Natural killer cell (primary cell): ENCODE results near the gene KIF5C. TPM values are rescaled to one million over a fixed set of nuclear protein-coding genes. Genes with fewer than 3 reads are reported as not detected.

Source experiments
- ATAC-seq, 3 donors: fragments of 150-1000 bp in 2 of 3; fragments of 200-7000 bp in 1 of 3; cut with Tn5 transposase; 1 replicate in 1 of 3; 2 replicates in 2 of 3; pipeline ENCODE4 v1.10.0; 2021; ENCODE audit warnings: mild to moderate bottlenecking in 2 of 3, moderate library complexity in 2 of 3
- DNase-seq, 2 donors: peaks; one replicate each; pipeline versions ENCODE4 v3.0.0 to v3.0.0-alpha.2; 2013 to 2021; ENCODE audit warnings: mixed read lengths in 1 of 2
- H3K27ac ChIP-seq: one replicate; pipeline ENCODE4 v1.5.1; 2013; ENCODE audit warnings: mild to moderate bottlenecking, low read length
- H3K27me3 ChIP-seq: one replicate; pipeline ENCODE4 v1.6.1; 2013; ENCODE audit warnings: low read length; ENCODE audit not compliant: control insufficient read depth, insufficient read depth
- H3K36me3 ChIP-seq: one replicate; pipeline ENCODE4 v1.6.1; 2013; ENCODE audit warnings: low read length; ENCODE audit not compliant: control insufficient read depth, insufficient read depth
- H3K4me1 ChIP-seq: one replicate; pipeline ENCODE4 v1.6.1; 2013; ENCODE audit warnings: low read length; ENCODE audit not compliant: control insufficient read depth, insufficient read depth
- H3K4me3 ChIP-seq: one replicate; pipeline ENCODE4 v1.5.1; 2013; ENCODE audit warnings: low read length
- H3K9me3 ChIP-seq: one replicate; pipeline ENCODE4 v1.6.1; 2013; ENCODE audit warnings: low read length; ENCODE audit not compliant: control insufficient read depth, insufficient read depth
- H3K27ac Mint-ChIP-seq, 2 donors: one replicate each; pipeline ENCODE4 v1.8.0; 2022; ENCODE audit warnings: mild to moderate bottlenecking in 2 of 2, mixed read lengths in 2 of 2, moderate library complexity in 1 of 2
- H3K27me3 Mint-ChIP-seq, 2 donors: one replicate each; pipeline ENCODE4 v1.8.0; 2022; ENCODE audit warnings: low read depth in 2 of 2, mixed read lengths in 2 of 2
- H3K36me3 Mint-ChIP-seq: one replicate; pipeline ENCODE4 v1.8.0; 2022; ENCODE audit warnings: mixed read lengths
- H3K4me1 Mint-ChIP-seq, 2 donors: one replicate each; pipeline ENCODE4 v1.8.0; 2022; ENCODE audit warnings: mixed read lengths in 2 of 2
- H3K4me3 Mint-ChIP-seq: one replicate; pipeline ENCODE4 v1.8.0; 2022; ENCODE audit warnings: mild to moderate bottlenecking, moderate library complexity, mixed read lengths
- H3K9me3 Mint-ChIP-seq, 2 donors: one replicate each; pipeline ENCODE4 v1.8.0; 2022; ENCODE audit warnings: mixed read lengths in 2 of 2
- WGBS: methylation state at CpG from one replicate; pipeline ENCODE4 v1.1.7; 2013; ENCODE audit warnings: missing lambda C conversion rate; ENCODE audit not compliant: insufficient coverage; 5-methylcytosine and 5-hydroxymethylcytosine counted together
- intact Hi-C: fragments of 100-400 bp; cut with micrococcal nuclease; formaldehyde crosslinking; loops from one replicate; pipeline ENCODE4 v1.14.2; 2022
- total RNA-seq, 4 donors: library from RNA; stranded (reverse); fragments of 120-200 nt in 1 of 4; gene quantifications; one replicate each; pipeline versions ENCODE4 v1.2.3 to v1.2.4, GENCODE V29; 2013 to 2022
- TF ChIP-seq, protein P1 (sequence below): fragments of 200-600 bp; IDR thresholded peaks from one replicate; pipeline ENCODE4 v1.8.0; 2022; ENCODE audit warnings: antibody characterized with exemption

Gene KIF5C
- total RNA-seq, 3 donors from 2014 or later (not counting 1 experiment from before 2014, with no cell fraction given) = 0.42 to 2.7 (median 1.8) TPM

GRCh38 chr2:149059822-149060221, 184.8 kb downstream of the KIF5C start:
- H3K4me3 Mint-ChIP-seq = no peak overlapping the region
- intact Hi-C loops = no loop called here
- H3K4me1 Mint-ChIP-seq = no peaks in the 10 kb centered on the region
- WGBS = 72% methylated on average over 1 of the region's 1 CpG
- DNase-seq (no peak), ATAC-seq (no peak)
- no peak overlapping the region for H3K4me3 ChIP-seq
- no peaks in the 10 kb centered on the region for H3K4me1 ChIP-seq
- no peak overlapping the region for H3K27ac ChIP-seq
- H3K9me3 Mint-ChIP-seq = no peaks in the 10 kb centered on the region
- H3K36me3 ChIP-seq = no peaks in the 10 kb centered on the region
- H3K9me3 ChIP-seq = no peaks in the 10 kb centered on the region
- peaks cover 3 to 8% of the 10 kb centered on the region in 2 donors for H3K27me3 Mint-ChIP-seq
- TF ChIP-seq, protein P1, sequence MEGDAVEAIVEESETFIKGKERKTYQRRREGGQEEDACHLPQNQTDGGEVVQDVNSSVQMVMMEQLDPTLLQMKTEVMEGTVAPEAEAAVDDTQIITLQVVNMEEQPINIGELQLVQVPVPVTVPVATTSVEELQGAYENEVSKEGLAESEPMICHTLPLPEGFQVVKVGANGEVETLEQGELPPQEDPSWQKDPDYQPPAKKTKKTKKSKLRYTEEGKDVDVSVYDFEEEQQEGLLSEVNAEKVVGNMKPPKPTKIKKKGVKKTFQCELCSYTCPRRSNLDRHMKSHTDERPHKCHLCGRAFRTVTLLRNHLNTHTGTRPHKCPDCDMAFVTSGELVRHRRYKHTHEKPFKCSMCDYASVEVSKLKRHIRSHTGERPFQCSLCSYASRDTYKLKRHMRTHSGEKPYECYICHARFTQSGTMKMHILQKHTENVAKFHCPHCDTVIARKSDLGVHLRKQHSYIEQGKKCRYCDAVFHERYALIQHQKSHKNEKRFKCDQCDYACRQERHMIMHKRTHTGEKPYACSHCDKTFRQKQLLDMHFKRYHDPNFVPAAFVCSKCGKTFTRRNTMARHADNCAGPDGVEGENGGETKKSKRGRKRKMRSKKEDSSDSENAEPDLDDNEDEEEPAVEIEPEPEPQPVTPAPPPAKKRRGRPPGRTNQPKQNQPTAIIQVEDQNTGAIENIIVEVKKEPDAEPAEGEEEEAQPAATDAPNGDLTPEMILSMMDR = no peak
- H3K36me3 Mint-ChIP-seq = no peaks in the 10 kb centered on the region
- peaks cover 3% of the 10 kb centered on the region for H3K27me3 ChIP-seq
- H3K27ac Mint-ChIP-seq = no peak overlapping the region

DNA sequence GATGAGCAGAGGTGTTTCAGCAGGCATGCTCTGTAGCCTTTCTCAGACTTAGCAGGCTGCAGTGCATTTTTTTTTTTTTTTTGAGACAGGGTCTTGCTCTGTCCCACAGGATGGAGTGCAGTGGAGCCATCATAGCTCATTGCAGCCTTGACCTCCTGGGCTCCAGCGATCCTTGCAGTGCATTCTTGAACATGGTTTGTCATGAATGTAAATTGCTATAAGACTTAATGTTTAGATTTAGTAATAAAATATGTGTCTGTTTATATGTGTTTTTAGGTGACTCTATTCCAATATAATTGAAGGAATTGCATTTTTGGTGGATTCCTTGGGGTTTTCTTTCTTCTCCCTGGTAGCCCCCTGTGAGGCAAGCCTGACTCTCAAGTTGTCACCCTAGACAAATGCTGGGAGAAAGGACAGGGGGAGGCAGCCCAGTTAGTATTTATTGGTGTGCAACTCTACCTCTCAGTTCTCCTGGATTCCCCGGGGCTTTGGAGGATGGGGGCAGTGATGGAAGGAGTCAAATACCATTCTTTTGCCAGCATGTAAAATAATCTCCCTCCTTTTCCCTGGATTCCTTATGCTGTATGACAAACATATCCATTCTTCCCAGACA, 186.2 kb downstream of the KIF5C start:
- no peak overlapping the region for H3K4me3 ChIP-seq
- Mint-ChIP-seq H3K36me3 (no peaks in the 10 kb centered on the region), H3K27me3 (no peaks in the 10 kb centered on the region), H3K4me3 (no peak overlapping the region), H3K4me1 (no peaks in the 10 kb centered on the region), H3K27ac (no peak overlapping the region), H3K9me3 (no peaks in the 10 kb centered on the region)
- ATAC-seq (no peak), DNase-seq (no peak)
- no peaks in the 10 kb centered on the region for H3K9me3 ChIP-seq
- no peaks in the 10 kb centered on the region for H3K27me3 ChIP-seq
- H3K27ac ChIP-seq = no peak overlapping the region
- H3K4me1 ChIP-seq = no peaks in the 10 kb centered on the region
- TF ChIP-seq, protein P1 = no peak
- intact Hi-C loops = no loop called here
- 100% methylated on average over 1 of the region's 2 CpGs for WGBS
- no peaks in the 10 kb centered on the region for H3K36me3 ChIP-seq

GRCh38 chr2:149062531-149062930, 187.5 kb downstream of the KIF5C start:
- no peaks in the 10 kb centered on the region for H3K4me1 ChIP-seq
- TF ChIP-seq, protein P1 = no peak
- 81% methylated on average over 2 of the region's 3 CpGs for whole genome bisulfite sequencing
- H3K36me3 Mint-ChIP-seq = no peaks in the 10 kb centered on the region
- no peaks in the 10 kb centered on the region for H3K4me1 Mint-ChIP-seq
- ATAC-seq = no peak
- H3K9me3 Mint-ChIP-seq = no peaks in the 10 kb centered on the region
- no peaks in the 10 kb centered on the region for H3K9me3 ChIP-seq
- no peak overlapping the region for H3K27ac ChIP-seq
- H3K27me3 Mint-ChIP-seq = peaks cover 0 to 3% of the 10 kb centered on the region in 2 donors
- no peaks in the 10 kb centered on the region for H3K36me3 ChIP-seq
- no peaks in the 10 kb centered on the region for H3K27me3 ChIP-seq
- DNase-seq = no peak
- no peak overlapping the region for H3K4me3 ChIP-seq
- no peak overlapping the region for H3K27ac Mint-ChIP-seq
- H3K4me3 Mint-ChIP-seq = no peak overlapping the region
- intact Hi-C loops = no loop called here

DNA sequence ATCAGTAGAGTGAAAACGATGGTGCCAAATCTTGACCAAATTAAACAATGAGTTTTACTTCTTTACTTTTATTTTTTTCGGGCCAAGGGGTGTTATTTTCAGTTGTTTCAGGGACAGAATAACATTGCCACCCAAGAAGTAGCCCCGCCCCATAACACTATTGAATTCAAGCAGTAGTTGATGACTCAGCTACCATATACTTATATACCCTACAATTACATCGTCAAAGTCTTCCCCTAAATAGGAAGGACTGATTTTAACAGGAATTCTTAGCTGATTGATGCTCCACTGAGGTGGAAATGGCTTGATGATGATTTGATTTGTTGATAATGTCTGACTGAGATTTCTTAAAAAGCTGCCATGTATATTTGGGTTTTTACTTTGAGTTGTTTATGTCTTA, 188.2 kb downstream of the KIF5C start:
- no peak overlapping the region for H3K4me3 Mint-ChIP-seq
- Histone ChIP-seq H3K4me3 (no peak overlapping the region), H3K27ac (no peak overlapping the region), H3K27me3 (no peaks in the 10 kb centered on the region), H3K36me3 (no peaks in the 10 kb centered on the region), H3K9me3 (no peaks in the 10 kb centered on the region), H3K4me1 (no peaks in the 10 kb centered on the region)
- H3K27ac Mint-ChIP-seq = no peak overlapping the region
- no peak for ATAC-seq
- H3K36me3 Mint-ChIP-seq = no peaks in the 10 kb centered on the region
- intact Hi-C loops = no loop called here
- WGBS = 86% methylated on average over 4 of the region's 4 CpGs
- no peaks in the 10 kb centered on the region for H3K9me3 Mint-ChIP-seq
- TF ChIP-seq, protein P1 = no peak
- no peaks in the 10 kb centered on the region for H3K4me1 Mint-ChIP-seq
- peaks cover 0 to 3% of the 10 kb centered on the region in 2 donors for H3K27me3 Mint-ChIP-seq
- DNase-seq = no peak
